K562 (cell line): ENCODE data around the gene PCDHB14. TPM values are rescaled to one million over a fixed set of nuclear protein-coding genes. Genes with fewer than 3 reads are reported as not detected.

ENCODE experiments used
- ATAC-seq: fragments of 200-7000 bp; cut with Tn5 transposase; 3 replicates; pipeline ENCODE4 v1.9.1; 2020; ENCODE audit warnings: moderate library complexity
- BruUV-seq: library from RNA; stranded (reverse); fragments of 400-500 nt; replicated peaks from 2 replicates; lab custom pipeline; 2021; lab: Mats Ljungman, UMichigan
- CTCF ChIA-PET: fragments of 300-600 bp; formaldehyde crosslinking; extraction: SDS; loops from one replicate; lab custom pipeline; 2021; ENCODE audit warnings: low intra/inter-chr PET ratio; lab: Yijun Ruan, JAX
- POLR2A ChIA-PET: fragments of 300-600, 350-650 bp; sonication (Branson Sonifier 250); formaldehyde crosslinking; extraction: SDS; loops from one replicate; lab custom pipeline; 2021; ENCODE audit warnings: antibody characterized with exemption, inconsistent platforms; lab: Yijun Ruan, JAX
- DNase-seq, 4 experiments: peaks; one replicate each; pipeline versions ENCODE4 v3.0.0 to v3.0.0-alpha.2; 2011 to 2018; ENCODE audit warnings: low spot score in 3 of 4, mixed read lengths in 3 of 4; ENCODE audit errors: extremely low read depth in 1 of 4
- FAIRE-seq: peaks from 2 replicates; lab custom pipeline; 2011; peaks lifted over from hg19 to GRCh38; lab: Jason Lieb, UNC
- H2AFZ ChIP-seq: 2 replicates; pipeline ENCODE4 v1.6.0; 2011; ENCODE audit warnings: low read depth, low read length, control low read depth, inconsistent platforms
- H3K27ac ChIP-seq: fragments of 200-600 bp; 3 replicates; pipeline ENCODE4 v1.8.0; 2011; ENCODE audit warnings: low read depth, mild to moderate bottlenecking, control low read depth, inconsistent platforms, low read length, moderate library complexity, mixed read lengths; ENCODE audit errors: extremely low read depth
- H3K27me3 ChIP-seq, 2 experiments: fragments of 300-600 bp in 1 of 2; 2 replicates in 1 of 2; 3 replicates in 1 of 2; pipeline versions ENCODE4 v1.6.0 to v1.8.0; 2011; ENCODE audit warnings: inconsistent platforms in 2 of 2, low read length in 2 of 2, mild to moderate bottlenecking in 1 of 2, mixed read lengths in 1 of 2, moderate library complexity in 1 of 2; ENCODE audit not compliant: control insufficient read depth in 2 of 2, insufficient read depth in 2 of 2
- H3K36me3 ChIP-seq: fragments of 300-600 bp; 3 replicates; pipeline ENCODE4 v1.8.0; 2011; ENCODE audit warnings: mild to moderate bottlenecking, low read length, inconsistent platforms; ENCODE audit not compliant: control insufficient read depth, insufficient read depth
- H3K4me1 ChIP-seq, 2 experiments: fragments of 200-600 bp in 1 of 2; replicated peaks in 1 of 2; 2 replicates in 1 of 2; 3 replicates in 1 of 2; pipeline versions ENCODE4 v1.5.1 to v1.8.0; 2011; ENCODE audit warnings: inconsistent platforms in 2 of 2, low read length in 2 of 2, mild to moderate bottlenecking in 1 of 2, mixed read lengths in 1 of 2, moderate library complexity in 1 of 2; ENCODE audit not compliant: control insufficient read depth in 2 of 2, insufficient read depth in 2 of 2
- H3K4me2 ChIP-seq: 2 replicates; pipeline ENCODE4 v1.6.1; 2011; ENCODE audit warnings: low read length, control low read depth, inconsistent platforms, mixed read lengths; ENCODE audit not compliant: insufficient read depth
- H3K4me3 ChIP-seq: fragments of 200-600 bp; sonication (generic), shearing (Covaris generic); 2 replicates; pipeline ENCODE4 v1.5.1; 2016; ENCODE audit warnings: control low read depth, inconsistent platforms
- H3K79me2 ChIP-seq: fragments of 200-600 bp; 3 replicates; pipeline ENCODE4 v1.8.0; 2011; ENCODE audit warnings: low read length, inconsistent platforms; ENCODE audit not compliant: control insufficient read depth, insufficient read depth
- H3K9ac ChIP-seq, 2 experiments: 2 replicates each; pipeline versions ENCODE4 v1.6.0 to v1.6.1; 2011; ENCODE audit warnings: low read depth in 2 of 2, low read length in 2 of 2, control low read depth in 1 of 2, inconsistent platforms in 1 of 2, mild to moderate bottlenecking in 1 of 2, mixed read lengths in 1 of 2; ENCODE audit not compliant: insufficient read depth in 1 of 2
- H3K9me1 ChIP-seq: one replicate; pipeline ENCODE4 v1.6.0; 2011; ENCODE audit warnings: inconsistent platforms, mild to moderate bottlenecking, low read length, moderate library complexity; ENCODE audit not compliant: control insufficient read depth, insufficient read depth
- H3K9me3 ChIP-seq: replicated peaks from 2 replicates; pipeline ENCODE4 v1.5.1; 2011; ENCODE audit warnings: low read depth, low read length, inconsistent platforms; ENCODE audit not compliant: control insufficient read depth, insufficient read depth
- H4K20me1 ChIP-seq: replicated peaks from 2 replicates; pipeline ENCODE4 v1.6.1; 2011; ENCODE audit warnings: low read length, inconsistent platforms, mixed read lengths; ENCODE audit not compliant: control insufficient read depth, insufficient read depth
- CREM ChIP-seq: IDR thresholded peaks from 2 replicates; pipeline ENCODE4 v1.6.1; 2014; ENCODE audit warnings: antibody characterized with exemption, low read depth
- CTCF ChIP-seq, 3 experiments: IDR thresholded peaks in 2 of 3; conservative IDR thresholded peaks in 1 of 3; 2 replicates each; pipeline ENCODE4 v1.5.1; 2011 to 2012; ENCODE audit warnings: low read length in 3 of 3, mild to moderate bottlenecking in 3 of 3, control low read depth in 2 of 3, improper control_type of control experiment in 1 of 3, inconsistent platforms in 1 of 3, low read depth in 1 of 3, mixed read lengths in 1 of 3, moderate library complexity in 1 of 3; ENCODE audit not compliant: insufficient read depth in 2 of 3
- NONO ChIP-seq, 2 experiments: fragments of 200-400 bp in 1 of 2; fragments of 450-650 bp in 1 of 2; formaldehyde crosslinking in 1 of 2; IDR thresholded peaks; 2 replicates each; pipeline ENCODE4 v1.6.1; 2017; ENCODE audit warnings: low read depth in 2 of 2, mild to moderate bottlenecking in 2 of 2, moderate library complexity in 2 of 2, low read length in 1 of 2
- RAD21 ChIP-seq, 2 experiments: fragments of 250-450 bp in 1 of 2; fragments of 450-650 bp in 1 of 2; sonication (Bioruptor Pico) in 1 of 2; formaldehyde crosslinking in 1 of 2; IDR thresholded peaks in 1 of 2; conservative IDR thresholded peaks in 1 of 2; 2 replicates each; pipeline versions ENCODE4 v1.4.0 to v1.8.0; 2020 to 2022; ENCODE audit warnings: mild to moderate bottlenecking in 2 of 2, moderate library complexity in 1 of 2
- TEAD2 ChIP-seq: fragments of 450-650 bp; IDR thresholded peaks from 2 replicates; pipeline ENCODE4 v1.6.1; 2016; ENCODE audit warnings: missing genetic modification characterization, control low read depth, missing compliant biosample characterization
- THRA ChIP-seq: fragments of 450-650 bp; IDR thresholded peaks from 2 replicates; pipeline ENCODE4 v1.6.1; 2017; ENCODE audit warnings: mild to moderate bottlenecking, moderate library complexity
- U2AF2 ChIP-seq: fragments of 200-400 bp; formaldehyde crosslinking; optimal IDR thresholded peaks from 2 replicates; pipeline ENCODE3; 2017; ENCODE audit warnings: low read depth, mild to moderate bottlenecking, low read length
- ZNF263 ChIP-seq: sonication (generic); formaldehyde crosslinking; IDR thresholded peaks from 2 replicates; pipeline ENCODE4 v1.8.0; 2022; ENCODE audit warnings: mild to moderate bottlenecking, missing genetic modification reagents, borderline replicate concordance
- ZNF282 ChIP-seq: sonication (generic); formaldehyde crosslinking; IDR thresholded peaks from 2 replicates; pipeline ENCODE4 v1.8.1; 2023; ENCODE audit warnings: missing genetic modification reagents
- ZNF449 ChIP-seq: fragments of 250-450 bp; sonication (Bioruptor Pico); IDR thresholded peaks from 2 replicates; pipeline ENCODE4 v1.8.0; 2022; ENCODE audit warnings: moderate library complexity, mild to moderate bottlenecking, inconsistent platforms
- WGBS: fragments of 100-300 bp; shearing (Covaris generic); methylation state at CpG from one replicate; pipeline ENCODE4 v1.1.6; 2016; ENCODE audit warnings: low coverage, mixed read lengths; ENCODE audit not compliant: insufficient coverage; ENCODE audit errors: missing lambda C conversion rate; 5-methylcytosine and 5-hydroxymethylcytosine counted together
- in situ Hi-C: fragments of 300-500 bp; cut with MboI; formaldehyde crosslinking; loops from 4 replicates; pipeline ENCODE4 v1.15.0; 2018; ENCODE audit warnings: inconsistent platforms, mixed read lengths
- intact Hi-C: fragments of 100-400 bp; cut with micrococcal nuclease; formaldehyde crosslinking; loops from 2 replicates; pipeline ENCODE4 v1.14.2; 2022
- polyA plus RNA-seq, 8 experiments: library from polyadenylated mRNA; depleted of rRNA in 4 of 8; stranded (reverse) in 5 of 8; unstranded in 3 of 8; fragments of >200 nt; fragmentation: Nextera tagmentation in 2 of 8; fragmentation: Illumina TruSeq in 1 of 8; extraction: Ambion mirVana in 2 of 8; extraction: Trizol in 1 of 8; gene quantifications; 2 replicates each; pipeline versions ENCODE4 v1.2.1 to v1.2.3, GENCODE V29; 2011 to 2014; ENCODE audit warnings: inconsistent platforms in 1 of 8, missing spikeins in 1 of 8
- total RNA-seq, 7 experiments: library from RNA; depleted of rRNA in 6 of 7; stranded (reverse); fragments of >200 nt in 6 of 7; fragmentation: Illumina TruSeq in 2 of 7; extraction: Trizol in 2 of 7; gene quantifications; 2 replicates each; pipeline versions ENCODE4 v1.2.1 to v1.2.3, GENCODE V29; 2011 to 2021; ENCODE audit warnings: low replicate concordance in 1 of 7

PCDHB14 gene
- total and polyA plus RNA-seq, 9 of the 15 experiments (the other 6 are each of a cell fraction or from before 2014, with no cell fraction given) = not detected

- H3K9me3 ChIP-seq = no peaks in the 10 kb centered on the region
- FAIRE-seq (peak; percentile 46), ATAC-seq (peak; percentile 78), DNase-seq (peak in 2 of 4 experiments; percentile 17 to 31)
- ChIA-PET POLR2A (no interaction called here), CTCF (no interaction called here)
- no peaks in the 10 kb centered on the region for H3K79me2 ChIP-seq
- H2AFZ ChIP-seq = no peak within 1 kb of the TSS
- no peaks in the 10 kb centered on the region for H3K4me1 ChIP-seq
- TF ChIP-seq ZNF449 (CRISPR knock-in tag) = no peak
- peak; percentile 38 to 51 (median 46) for TF ChIP-seq CTCF (IDR thresholded peaks at IDR 0.05 in 2 of 3, conservative IDR thresholded peaks at IDR 0.05 in 1 of 3; ENCODE audit: insufficient read depth in 2 of 3, low read depth in 1 of 3, low read length in 3 of 3)
- no peak for TF ChIP-seq ZNF282 (CRISPR knock-in tag)
- TF ChIP-seq NONO (IDR thresholded peaks at IDR 0.05; ENCODE audit: low read depth in 2 of 2, low read length in 1 of 2) = no peak
- TF ChIP-seq U2AF2 = no peak
- no peak for TF ChIP-seq ZNF263 (CRISPR knock-in tag)
- TF ChIP-seq RAD21 (CRISPR knock-in tag; conservative IDR thresholded peaks at IDR 0.05 in 1 of 2, IDR thresholded peaks at IDR 0.05 in 1 of 2) = 0 out of 4 replicates have a peak, but pooled peaks of 1 of the 2 experiments have one; percentile 17
- no peak for TF ChIP-seq THRA
- peak; percentile 14; the same call in 1 of the 2 replicates for TF ChIP-seq CREM
- no peak for TF ChIP-seq TEAD2
- no peaks in the 10 kb centered on the region for H3K9me1 ChIP-seq
- no peak within 1 kb of the TSS for H3K27ac ChIP-seq
- H3K36me3 ChIP-seq = no peaks in the 10 kb centered on the region
- peaks cover 5 to 14% of the 10 kb centered on the region in 2 experiments; a peak in 1 of 5 replicates for H3K27me3 ChIP-seq
- no peak within 1 kb of the TSS for H3K4me2 ChIP-seq
- in situ Hi-C loops = no loop called here
- 2% methylated on average over 13 of the region's 13 CpGs for WGBS
- intact Hi-C loops = no loop called here
- BruUV-seq = no TSS peak
- no peak within 1 kb of the TSS for H3K9ac ChIP-seq
- H4K20me1 ChIP-seq = no peaks in the 10 kb centered on the region
- no peak within 1 kb of the TSS for H3K4me3 ChIP-seq
Measured at GRCh38 chr5:141182248-141182647, 40.9 kb upstream of the PCDHB14 start, which contains the start of gene PCDHB16. Gene PCDHB16, plus strand, starts transcription at chr5:141182387. Its CDS starts 173 bp downstream, at chr5:141182560.
